GM18870 (cell line): ENCODE data around the gene GMPPA.

Source experiments
- ATAC-seq: cut with Tn5 transposase; IDR thresholded peaks from one replicate; pipeline ENCODE4 v1.9.1; 2021; ENCODE audit warnings: moderate library complexity; ENCODE audit not compliant: unreplicated experiment

GMPPA gene

DNA sequence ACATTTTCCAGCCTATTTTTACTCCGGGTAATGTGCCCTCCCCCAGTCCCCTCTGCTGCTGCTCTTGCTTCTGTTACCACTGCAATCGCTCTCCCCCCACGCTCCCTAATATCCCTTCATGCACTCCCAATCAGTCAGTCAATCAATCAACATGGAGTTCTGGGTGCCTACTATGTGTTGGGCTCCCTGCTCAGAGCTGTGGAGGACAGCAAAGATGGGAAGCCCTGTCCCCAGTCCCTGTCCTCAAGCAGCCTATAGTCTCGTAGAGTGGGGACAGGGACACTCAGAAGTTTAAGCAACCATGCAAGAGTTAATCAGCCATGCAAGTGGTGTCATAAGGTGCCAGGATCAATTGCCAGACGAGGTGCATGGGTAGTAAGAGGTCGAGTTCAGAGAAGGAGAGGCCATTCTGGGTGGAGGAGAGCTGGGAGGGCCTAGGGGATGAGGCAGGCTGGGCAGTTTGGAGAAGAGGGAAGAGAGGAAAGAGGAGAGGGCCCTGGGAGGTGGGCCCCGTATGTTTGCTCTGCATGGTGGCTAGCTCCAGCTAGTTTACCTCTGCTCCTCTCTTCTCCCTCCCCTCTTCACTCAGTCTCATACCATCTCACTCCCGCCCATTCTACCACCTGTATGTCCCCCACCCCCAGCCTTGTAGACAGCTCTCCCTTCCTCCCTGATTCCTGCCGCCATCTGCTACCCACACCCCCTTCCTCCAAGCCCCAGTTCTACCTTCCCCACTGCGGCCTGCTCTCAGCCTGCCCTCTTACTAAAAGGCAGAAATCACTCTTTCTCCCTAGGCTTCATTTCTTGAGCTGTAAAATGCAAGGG lies 19.5 kb downstream of the GMPPA start:
- ATAC-seq: no peak

DNA sequence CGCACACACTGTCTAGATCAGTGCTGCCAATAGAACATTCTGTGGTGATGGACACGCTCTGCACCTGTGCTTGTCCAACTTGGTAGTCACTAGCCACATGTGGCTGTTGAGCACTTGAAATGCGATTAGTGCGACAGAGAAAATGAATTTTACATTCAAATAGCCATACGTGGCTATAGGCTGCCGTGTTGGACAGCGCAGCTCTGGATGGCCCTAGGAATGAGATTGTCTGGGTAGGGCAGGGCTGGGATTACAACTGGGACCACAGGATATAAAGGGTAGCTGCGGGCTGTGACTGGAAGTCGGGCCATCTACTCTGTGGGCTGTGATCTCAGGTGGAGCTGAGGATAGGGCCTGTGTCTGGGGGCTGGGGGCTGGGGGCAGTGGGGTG lies 20.8 kb downstream of the GMPPA start:
- no peak for ATAC-seq

DNA sequence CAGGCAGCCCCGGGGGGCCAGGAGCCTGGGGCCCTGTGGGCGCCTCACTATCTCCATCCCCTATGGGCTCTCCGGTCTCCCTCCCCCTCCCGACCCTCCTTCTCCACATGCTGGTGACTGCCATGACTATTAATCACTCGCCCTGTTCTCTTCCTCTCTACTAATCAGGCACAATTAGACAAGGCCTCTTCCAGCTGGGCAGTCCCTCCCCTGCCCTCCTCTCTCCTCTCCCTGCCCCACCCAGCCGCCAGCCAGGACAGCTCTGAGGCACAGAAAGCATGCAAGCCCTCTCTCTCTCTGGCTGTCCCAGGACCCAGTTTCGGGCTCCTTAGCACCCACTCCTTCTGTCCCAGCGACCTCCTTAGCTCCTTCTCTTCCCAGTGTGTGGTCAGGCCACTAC lies 21.4 kb downstream of the GMPPA start:
- ATAC-seq: no peak

DNA sequence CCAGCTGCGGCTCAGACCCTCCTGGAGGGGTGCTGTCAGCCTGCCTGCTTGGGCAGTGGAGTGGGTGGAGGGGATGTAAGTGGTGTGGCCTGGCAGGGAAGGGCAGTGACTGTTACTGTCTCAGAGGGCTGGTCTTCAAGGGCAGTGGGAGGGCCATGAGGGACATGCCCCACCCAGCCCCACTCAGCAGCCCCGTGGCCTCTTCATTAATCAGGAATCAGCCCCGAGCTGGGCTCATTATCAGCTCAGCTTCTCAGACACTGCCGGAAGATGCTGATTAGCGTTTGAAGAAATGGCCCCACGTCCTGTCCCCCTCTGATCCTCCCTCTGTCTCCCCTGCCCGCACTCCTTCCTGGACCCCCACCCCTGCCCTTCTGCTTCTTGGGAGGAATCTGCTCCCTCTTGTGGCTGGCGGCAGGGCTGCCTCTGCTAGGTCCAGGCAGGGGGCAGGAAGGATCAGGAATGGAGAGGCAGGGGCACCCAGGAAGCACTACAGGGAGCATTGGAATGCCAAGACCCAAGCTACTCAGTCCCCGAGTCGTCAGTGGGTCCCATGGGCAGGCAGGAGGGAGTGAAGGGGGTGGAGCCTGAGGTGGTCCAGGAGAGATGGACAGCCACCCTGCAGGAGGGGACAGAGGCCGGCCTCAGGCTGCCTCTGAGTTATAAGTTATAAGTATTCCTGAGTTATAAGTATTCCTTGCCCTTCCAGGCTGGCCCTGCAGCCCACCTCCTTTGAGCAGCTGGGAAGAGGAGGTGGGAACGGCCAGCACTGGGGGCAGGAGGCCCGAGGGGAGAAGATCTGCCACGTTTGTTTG lies 22.6 kb downstream of the GMPPA start:
- ATAC-seq: no peak

DNA sequence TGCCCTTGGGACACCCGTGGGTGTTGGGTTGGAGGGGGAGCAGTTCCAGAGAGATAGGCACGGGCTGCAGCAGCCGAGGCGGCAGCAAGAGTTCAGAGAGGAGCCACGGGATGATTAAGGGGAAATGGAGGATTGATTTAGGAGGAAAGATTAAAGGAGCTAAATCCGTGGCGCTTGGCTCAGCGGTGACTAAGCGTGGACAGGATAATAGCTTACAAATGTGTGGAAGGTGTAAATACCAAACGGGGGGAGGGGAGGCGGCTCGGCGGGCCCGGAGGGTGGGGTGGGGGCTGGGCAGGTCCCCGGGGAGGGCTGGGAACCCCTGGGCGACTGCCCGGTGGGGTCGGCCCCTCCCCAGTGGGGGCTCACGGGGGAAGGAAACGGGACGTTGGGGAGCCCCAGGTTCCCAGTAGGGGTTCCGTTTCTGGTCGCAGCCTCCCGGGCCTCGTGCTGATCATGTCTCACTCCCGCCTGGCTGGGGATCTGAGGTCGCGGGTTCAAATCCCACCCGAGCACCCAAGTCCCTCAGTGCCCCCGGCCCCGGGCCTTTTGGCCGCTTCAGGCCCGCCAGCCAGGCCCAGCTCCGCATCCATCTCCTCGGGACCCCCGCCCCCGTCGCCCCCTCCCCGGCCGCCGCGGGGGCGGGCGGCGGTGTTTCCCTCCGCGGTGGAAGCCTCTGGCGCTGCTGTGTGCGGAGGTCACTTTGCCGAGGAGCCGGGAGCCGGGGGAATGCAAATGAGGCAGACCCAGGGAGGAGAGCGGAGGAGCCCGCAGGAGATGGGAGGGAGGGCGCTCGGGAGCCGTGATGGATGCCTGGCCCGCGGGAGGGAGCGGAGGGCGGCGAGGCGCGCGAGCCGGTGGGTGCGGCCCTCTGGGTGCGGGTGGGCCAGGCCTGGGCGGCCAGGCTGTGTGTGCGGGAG lies 23.7 kb downstream of the GMPPA start:
- ATAC-seq: no peak

DNA sequence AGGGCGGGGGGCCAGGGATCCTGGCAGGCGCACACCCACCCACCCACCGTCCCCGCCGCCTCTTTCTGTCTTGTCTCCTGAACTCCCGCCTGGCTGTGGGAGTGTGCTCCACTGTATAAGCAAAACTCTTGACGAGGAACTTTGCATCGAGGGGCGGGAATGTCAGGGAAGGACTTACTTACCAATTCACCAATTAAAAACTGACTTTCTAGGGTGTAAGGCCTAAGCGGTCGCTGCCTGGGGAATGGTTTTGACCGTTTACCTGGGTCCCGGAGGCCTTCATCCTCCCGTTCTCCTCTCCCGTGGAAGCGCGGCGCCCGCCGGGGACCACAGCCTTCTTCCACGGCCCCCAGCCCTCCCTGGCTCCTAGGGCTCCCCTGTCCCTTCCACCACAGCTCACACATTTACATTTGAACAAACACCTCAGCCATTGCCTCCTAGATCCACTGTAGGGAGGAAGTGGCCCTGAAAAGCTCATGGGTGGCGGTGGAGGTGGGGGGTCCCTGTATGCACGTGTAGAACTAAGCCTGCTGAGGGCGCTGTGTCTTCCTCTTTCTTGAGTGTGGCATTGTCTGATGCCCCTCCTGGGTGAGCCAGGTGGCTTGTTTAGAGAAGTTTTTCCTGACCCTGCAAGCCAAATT lies 24.5 kb downstream of the GMPPA start:
- no peak for ATAC-seq

DNA sequence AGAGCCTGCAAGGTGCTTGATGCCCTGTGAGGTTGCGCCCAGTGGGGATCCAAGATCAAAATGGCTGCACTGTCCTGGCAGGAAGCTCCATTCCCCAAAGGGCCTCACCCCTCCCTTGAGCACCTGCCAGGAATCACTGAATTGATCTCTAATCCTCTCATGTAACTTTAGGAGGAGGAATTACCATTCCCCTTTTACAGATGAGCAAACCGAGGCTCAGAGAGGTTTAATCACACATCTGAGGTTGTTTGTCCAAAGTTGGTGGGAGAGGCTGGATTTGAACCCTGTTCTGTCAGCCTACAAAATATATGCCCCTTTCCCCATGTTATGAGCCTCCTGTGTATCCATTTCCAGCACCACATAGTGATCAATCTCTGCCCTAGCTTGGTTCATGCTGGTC lies 26.1 kb downstream of the GMPPA start:
- no peak for ATAC-seq

DNA sequence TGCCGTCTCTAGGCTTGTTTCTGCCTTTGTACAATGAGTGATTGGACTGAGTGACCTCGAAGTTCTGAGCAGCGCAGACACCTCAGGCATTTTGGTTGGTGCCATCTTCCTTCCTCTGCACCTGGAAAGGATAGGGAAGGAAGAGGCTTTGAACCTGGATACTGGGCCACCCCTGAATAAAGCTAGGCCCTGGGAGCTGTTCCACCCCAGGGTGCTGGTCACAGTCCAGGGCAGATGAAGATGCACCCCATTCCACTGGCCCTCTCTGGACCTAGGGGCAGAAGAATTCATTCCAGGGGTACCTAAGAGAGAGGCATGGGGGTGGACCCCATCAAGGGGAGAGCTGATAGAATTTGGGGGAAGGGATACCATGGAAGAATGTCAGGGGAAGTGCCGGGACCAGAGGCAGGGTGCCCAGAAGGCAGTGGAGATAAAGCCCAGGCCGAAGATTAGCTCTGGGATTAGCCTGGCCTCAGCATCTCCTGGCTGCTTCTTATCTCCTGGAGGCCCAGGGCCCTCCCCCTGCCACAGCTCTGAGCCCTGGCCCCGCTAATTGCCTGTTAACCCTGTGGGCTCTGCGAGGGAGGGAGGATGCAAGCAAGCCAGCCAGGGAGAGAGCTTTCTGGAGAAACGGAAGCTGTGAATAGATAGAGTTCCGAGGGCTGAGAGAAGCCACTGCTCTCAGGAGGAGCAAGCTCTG lies 27.0 kb downstream of the GMPPA start:
- no peak for ATAC-seq

DNA sequence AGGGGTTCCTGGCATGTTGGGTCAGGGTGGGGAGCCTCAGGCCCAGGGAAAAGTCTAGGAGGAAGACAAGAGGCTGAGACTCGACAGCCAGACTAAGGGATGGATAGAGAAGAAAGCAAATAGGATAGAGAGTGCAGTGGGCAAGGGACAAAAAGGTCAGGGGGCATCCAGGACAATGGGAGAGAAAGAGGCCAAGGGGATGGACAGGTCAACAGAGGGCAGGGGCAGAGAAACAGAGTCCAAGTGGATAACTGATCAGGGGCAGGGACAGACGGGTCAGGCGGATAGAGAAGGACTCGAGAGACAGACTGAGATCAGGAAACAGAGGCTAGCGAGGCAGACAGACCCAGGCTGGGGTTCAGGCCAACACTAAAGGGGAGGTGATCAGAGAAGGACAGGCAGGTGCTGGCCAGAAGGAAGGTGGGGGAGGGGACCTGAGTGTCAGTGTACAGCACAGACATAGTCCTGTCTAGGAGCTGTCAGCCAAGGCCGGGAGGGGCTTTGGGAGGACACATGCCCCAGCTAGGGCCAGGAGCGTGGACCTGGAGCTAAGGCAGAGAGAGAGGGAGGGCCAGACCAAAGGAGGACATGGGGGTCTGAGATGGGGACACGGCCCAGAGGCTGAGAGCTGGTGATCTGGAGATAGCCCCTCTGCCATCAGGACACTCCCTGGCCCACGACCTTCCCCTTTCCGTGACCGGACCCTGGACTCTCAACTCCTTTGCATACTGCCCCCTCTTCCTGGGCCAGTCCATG lies 27.8 kb downstream of the GMPPA start:
- no peak for ATAC-seq

DNA sequence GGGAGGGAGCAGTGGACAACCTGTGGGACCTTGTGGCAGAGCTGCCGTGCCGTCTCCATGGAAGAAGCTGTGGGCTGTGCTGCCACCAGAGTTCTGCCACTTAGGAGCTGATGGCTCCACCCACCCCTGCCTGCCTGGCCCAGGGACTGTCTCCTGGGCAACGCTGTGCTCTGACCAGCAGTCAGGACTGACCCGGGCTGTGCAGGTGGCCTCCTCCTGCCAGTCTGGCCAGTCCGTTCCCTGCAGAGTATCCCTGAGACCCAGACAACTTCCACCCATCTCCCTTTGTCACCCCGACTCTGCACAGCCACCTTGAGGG lies 28.3 kb downstream of the GMPPA start:
- ATAC-seq: no peak

DNA sequence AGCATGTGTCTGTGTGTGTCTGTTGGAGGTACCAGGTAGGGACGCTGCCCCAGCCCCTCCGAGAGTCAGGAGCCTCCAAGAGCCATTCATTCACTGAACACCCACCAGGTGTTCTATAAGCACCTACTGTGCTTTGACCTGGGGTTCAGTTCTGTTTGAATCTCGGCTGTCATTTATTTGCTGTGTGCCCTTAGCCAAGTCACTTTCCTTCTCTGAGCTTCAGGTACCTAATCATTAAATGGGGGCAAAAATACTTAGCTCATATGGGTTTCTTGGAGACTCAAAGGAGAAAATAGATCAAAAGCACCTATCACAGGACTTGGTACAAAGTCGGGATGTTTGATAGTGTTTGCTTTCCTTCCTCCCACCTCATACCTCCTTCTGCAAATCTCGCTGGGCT lies 28.8 kb downstream of the GMPPA start:
- no peak for ATAC-seq

DNA sequence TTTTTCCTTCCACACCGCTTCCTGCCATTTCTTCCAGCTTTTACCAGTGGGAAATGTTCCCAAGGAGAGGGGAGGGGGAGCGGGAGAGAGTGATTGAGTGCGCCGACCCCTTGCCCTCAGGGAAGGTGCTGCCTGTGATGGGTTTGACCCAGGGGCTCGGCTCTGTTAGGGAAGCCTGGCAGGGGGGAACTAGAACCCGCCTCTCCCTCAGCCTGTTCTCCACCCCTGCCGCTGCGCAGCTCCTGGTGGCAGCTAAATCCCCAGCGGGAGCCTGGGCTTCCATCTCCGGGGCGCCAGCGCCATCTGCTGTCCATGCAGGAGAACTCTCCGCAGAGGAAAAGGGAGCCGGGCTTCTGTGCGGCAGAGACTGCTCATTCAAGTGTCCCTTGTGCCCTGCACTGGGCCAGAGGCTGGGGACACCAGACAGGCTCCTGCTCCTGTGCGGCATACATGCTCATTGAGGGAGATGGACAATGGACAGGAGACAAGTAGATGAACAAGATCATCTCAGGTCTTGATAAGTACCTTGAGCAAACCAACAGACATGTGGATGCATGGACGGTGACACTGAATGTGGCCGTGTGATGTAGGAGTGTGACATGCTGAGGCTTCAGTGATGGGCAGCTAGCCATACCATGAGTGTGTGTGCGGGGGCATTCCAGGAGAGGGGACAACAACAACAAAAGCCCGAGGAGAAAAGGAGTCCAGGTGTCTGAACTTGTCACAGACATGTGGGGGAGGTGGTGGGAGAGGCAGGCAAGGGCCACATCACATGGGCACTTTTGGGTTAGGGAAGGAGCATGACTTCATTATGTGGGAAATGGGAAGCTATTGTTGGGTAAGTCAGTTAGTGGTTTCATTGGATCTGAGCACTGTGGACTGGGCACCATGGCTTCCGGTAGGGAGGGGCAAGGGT lies 31.6 kb downstream of the GMPPA start:
- peak; percentile 67 for ATAC-seq

DNA sequence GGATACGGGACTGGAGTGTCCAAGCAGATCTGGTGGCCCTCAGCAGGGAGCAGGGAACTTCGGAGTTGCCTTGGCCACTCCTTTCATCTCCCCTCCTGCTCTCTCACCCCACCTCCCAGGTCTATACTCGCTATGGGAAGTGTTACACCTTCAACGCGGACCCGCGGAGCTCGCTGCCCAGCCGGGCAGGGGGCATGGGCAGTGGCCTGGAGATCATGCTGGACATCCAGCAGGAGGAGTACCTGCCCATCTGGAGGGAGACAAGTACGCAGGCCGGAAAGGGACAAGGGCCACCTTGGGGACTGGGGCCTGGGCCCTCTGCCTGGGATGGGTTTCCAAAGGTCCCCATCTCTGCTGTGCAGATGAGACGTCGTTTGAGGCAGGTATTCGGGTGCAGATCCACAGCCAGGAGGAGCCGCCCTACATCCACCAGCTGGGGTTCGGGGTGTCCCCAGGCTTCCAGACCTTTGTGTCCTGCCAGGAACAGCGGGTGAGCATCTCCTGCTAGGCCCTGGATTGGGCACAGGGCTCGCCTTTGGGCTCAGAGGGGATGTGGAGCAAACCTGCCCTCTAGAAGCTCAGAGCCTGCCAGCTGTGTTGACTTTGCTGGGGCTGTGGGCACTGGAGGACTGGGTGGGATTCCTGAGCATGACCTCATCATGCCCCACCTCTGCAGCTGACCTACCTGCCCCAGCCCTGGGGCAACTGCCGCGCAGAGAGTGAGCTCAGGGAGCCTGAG lies 33.1 kb downstream of the GMPPA start:
- no peak for ATAC-seq

DNA sequence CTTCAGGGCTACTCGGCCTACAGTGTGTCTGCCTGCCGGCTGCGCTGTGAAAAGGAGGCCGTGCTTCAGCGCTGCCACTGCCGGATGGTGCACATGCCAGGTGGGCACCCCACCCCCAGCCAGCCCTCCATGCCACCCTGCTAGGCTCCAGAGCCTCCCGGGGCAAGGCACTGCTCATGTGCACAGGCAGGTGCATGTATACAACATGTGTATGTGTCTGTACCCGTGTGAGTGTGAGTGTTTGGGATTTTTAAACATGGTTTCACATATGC lies 33.6 kb downstream of the GMPPA start:
- no peak for ATAC-seq

DNA sequence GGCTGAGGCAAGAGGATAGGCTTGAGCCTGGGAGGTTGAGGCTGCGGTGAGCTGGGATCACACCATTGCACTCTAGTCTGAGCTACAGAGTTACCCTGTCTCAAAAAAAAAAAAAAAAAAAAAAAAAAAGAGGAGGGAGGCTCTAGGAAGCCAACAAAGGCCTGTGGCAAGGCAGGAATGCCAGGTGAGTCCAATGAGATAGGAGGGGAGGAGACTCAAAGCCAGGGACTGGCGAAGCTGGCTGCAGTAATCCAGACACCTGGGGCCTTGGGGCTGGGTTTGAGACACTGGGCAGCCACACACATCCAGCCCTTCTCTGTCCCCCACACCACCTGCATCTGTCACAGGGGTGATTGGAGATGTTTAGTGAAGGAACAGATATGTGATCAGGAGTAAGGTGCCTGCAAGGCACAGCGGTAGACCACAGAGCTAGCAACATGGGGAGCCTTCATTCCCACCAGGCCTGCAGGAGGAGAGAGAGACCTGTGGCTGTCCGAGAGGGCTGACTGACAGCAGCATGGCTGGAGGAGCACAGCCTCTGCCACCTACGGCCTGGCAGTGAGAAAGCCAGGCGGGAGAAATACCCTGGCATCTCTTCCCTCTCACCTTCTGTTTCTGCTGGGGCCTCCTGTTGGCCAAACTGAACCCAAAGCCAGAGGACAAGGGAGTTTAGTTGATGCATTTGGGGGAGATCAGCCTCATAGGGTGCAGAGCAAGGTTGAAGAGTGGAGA lies 35.4 kb downstream of the GMPPA start:
- ATAC-seq: no peak

DNA sequence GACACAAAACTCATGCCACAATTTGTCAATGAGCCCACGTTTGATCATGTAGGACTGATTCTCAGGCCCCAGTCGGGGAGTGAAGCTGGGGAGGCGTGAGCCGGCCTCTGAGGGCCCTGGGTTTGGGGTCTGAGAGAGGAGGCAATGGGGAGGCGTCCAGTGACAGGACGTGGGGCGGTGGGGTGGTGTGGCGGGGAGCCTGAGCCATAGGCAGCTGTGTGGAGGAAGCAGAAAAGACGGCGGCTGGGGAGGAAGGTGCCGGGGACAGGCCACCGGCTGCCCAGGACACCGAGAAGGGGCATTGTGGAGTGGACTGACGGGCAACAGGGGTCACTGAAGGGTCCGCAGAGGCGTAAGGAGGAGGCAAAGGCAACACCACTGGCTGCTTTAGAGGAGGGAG lies 37.7 kb downstream of the GMPPA start:
- ATAC-seq: no peak

DNA sequence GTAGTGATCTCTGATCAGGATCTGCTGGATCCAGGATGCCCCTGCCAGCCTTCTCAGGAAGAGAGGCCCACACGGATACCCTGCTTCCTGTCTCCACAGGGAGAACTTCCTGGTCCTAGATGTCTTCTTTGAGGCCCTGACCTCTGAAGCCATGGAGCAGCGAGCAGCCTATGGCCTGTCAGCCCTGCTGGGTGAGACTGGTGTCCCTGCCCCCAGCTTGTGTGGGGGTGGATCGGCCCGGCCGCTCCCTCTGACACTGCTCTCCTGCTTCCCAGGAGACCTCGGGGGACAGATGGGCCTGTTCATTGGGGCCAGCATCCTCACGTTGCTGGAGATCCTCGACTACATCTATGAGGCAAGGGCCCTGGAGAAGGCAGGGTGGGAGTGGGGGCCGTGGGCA lies 38.3 kb downstream of the GMPPA start:
- no peak for ATAC-seq
